HG02798 (cell line): Measurements from ENCODE around the gene KRTAP10-11.
"Not testable (repeated sequence)": the region's sequence is repeated elsewhere in the genome, so short reads cannot be mapped to it uniquely, and the experiment has no call there.

Experiments
- ATAC-seq: cut with Tn5 transposase; IDR thresholded peaks from one replicate; pipeline ENCODE4 v1.9.1; 2021; ENCODE audit warnings: mild to moderate bottlenecking; ENCODE audit not compliant: unreplicated experiment, poor library complexity

Gene KRTAP10-11

DNA sequence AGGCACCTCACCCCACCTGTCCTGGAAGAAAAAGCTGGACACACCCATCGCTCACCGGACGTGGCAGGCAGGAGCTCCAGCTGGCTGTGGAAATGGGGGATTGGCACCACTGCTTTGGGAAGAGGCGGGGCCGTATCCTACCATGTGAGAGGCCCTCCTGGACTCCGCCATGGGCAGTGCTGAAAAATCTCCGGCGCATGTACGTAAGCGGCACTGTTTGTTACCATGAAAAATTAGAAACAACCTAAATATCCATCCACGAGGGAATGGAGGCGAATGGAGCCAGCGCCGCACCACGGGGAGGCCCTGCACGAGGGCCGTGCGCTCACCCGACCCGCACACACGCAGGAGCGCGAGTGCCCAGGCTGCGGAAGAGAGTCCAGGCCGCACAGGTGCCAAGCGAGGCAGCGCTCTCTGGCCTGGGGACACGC is 31.2 kb upstream of the KRTAP10-11 start:
- ATAC-seq: no peak

DNA sequence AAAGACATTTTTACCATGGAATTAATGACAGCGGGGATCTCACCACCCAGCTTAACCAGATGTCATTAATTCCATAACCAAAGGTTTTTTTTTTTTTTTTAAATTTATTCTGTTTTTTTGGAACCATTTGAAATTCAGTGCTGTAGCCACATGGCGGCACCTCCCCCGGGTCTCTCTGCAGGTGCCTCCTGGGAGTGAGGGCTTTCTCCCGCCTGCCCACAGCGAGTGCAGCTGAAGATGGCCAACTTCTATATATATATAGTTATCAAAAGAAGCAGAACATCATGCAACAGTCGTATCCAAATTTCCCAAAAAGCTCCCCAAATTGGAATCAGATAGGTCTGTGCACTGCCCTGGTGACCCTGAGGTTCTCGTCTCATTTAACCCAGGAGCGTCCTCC is 30.7 kb upstream of the KRTAP10-11 start:
- no peak for ATAC-seq

- ATAC-seq: no peak
These were observed 30.2 kb upstream of the KRTAP10-11 start for GRCh38 chr21:44615911-44616590.

GRCh38 chr21:44616591-44616926 is 29.7 kb upstream of the KRTAP10-11 start:
- no peak for ATAC-seq

DNA sequence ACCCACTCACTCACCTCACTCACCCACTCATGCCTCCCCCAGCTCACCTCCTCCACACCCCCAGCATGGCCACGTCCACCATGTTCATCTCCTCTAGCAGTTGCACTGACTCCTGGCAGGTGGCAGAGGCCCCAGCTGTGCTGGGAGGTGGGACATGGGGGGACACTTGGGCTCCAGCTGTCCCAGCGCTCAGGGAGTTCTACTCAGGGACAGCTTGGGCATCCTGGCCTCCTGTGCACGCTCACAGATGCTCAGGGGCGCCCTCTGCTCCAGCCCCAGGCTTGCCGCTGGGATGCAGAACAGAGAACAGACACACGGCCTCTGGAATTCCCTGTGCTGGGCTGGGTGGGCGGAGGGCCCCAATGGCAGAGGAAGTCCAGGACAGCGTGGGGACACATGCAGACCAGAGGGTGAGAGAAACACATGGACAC is 29.1 kb upstream of the KRTAP10-11 start:
- no peak for ATAC-seq

- no peak for ATAC-seq
These were observed 27.7 kb upstream of the KRTAP10-11 start for GRCh38 chr21:44618504-44618903.

DNA sequence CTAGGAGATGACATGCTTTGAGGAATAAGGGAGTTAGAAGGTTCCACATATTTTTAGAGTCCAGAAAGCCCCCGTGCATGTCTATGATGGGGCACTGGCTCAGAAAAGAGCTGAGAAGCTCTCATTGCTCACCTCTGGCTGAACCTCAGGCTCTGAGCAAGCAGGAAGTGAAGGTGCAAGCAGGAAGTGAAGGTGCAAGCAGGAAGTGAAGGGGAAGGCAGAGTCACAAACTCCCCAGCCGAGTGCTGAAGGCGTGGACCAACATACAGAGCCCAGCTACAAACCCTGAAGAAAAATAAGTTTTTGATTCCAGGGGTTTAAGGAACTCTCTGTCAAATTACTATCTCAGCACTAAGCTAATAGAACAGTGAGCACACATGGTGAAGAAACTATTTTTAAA is 27.3 kb upstream of the KRTAP10-11 start:
- no peak for ATAC-seq

GRCh38 chr21:44619886-44620285 is 26.3 kb upstream of the KRTAP10-11 start:
- no peak for ATAC-seq

- ATAC-seq: no peak
These were observed 22.6 kb upstream of the KRTAP10-11 start for GRCh38 chr21:44623575-44623974.

DNA sequence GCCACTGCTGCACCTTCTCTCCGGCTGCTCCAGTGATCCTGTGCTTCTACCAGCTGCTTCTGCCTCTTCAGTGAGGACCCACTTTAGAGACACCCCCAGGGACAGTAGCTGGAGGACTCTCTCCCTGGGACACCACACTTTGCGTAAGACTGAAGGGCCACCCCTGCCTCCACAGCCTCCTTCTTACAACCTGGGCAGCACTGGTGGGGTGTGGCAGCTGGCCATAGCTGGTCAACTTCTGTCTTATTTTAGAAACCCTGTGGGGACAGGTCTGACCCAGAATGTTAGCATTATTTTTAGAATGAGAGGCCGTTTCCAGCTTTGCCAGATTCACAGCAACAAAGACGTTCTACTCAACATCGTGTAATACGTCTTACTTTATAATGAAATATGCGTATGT is 20.5 kb upstream of the KRTAP10-11 start:
- no peak for ATAC-seq

GRCh38 chr21:44626262-44626661 is 20.0 kb upstream of the KRTAP10-11 start:
- no peak for ATAC-seq

DNA sequence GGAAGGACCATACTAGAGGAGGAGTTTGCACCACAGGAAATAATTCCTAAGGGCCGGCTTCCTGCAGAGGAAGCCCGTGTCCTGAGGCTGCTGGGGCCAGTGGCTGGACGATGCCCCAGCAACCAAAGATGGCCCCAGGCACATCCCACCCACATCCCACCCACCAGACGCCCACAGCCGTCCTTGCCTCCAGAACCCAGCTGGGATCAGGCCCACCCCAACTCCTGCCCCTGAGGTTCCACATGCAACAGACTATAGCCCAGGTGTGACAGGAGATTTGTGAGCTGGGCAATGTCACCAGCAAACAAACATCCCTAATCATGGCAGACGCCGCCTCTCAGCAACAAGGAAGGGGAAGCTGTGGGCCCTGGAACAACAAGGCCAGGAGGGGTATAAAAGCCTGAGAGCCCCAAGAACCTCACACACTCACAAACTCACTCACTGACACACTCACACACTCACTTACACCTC is 19.5 kb upstream of the KRTAP10-11 start, which contains the start of gene KRTAP10-9:
Gene KRTAP10-9 (plus strand): TSS at position 421 of the 471 bp plus-strand sequence. CDS start 79 bp downstream, outside the sequence.
- ATAC-seq: no peak

GRCh38 chr21:44627181-44627822 is 18.9 kb upstream of the KRTAP10-11 start:
- not testable (repeated sequence) for ATAC-seq

GRCh38 chr21:44627831-44628233 is 18.4 kb upstream of the KRTAP10-11 start:
- not testable (repeated sequence) for ATAC-seq

- no peak for ATAC-seq
These were observed 17.4 kb upstream of the KRTAP10-11 start for GRCh38 chr21:44628707-44629391.

GRCh38 chr21:44630440-44630839 is 15.8 kb upstream of the KRTAP10-11 start:
- no peak for ATAC-seq

DNA sequence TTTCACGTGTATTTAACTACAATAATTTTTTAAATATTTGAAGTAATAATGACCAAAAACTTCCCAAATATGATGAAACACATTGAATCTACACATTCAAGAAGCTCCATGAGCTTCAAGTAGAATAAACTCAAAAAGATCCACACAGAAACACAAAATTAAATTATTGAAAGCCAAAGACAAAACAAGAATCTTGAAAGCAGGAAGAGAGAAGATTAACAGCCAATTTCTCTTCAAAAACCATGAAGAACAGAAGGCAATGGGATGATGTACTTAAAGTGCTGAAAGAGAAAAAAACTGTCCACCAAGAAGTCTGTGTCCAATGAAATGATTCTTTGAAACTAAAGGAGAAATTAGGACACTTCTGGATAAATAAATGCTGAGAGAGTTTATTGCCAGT is 14.1 kb upstream of the KRTAP10-11 start:
- no peak for ATAC-seq

- no peak for ATAC-seq
These were observed 9.8 kb upstream of the KRTAP10-11 start for GRCh38 chr21:44636209-44637017.

DNA sequence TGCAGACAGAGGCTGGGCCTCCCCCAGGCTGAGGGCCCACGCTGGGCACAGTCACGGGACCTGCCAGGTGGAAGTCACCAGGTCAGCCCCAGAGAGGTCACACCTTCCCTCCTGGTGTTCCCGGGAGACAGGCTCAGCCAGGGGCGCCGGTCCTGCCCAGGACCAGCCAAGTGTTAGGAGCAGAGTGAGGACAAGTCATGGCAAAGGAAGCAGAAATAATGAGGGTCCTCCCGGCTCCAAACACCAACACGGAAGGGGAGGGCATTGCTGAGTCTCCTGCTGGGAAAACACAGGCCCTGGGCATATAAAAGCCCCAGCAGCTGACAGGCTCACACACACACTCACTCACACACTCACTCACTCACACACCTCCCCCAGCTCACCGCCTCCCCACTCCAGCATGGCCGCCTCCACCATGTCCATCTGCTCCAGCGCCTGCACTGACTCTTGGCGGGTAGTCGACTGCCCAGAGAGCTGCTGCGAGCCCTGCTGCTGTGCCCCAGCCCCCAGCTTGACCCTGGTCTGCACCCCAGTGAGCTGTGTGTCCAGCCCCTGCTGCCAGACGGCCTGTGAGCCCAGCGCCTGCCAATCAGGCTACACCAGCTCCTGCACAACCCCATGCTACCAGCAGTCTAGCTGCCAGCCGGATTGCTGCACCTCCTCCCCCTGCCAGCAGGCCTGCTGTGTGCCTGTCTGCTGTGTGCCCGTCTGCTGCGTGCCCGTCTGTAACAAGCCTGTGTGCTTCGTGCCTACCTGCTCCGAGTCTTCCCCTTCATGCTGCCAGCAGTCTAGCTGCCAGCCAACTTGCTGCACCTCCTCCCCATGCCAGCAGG is 9.0 kb upstream of the KRTAP10-11 start, which contains the start of gene KRTAP10-10:
Gene KRTAP10-10 (plus strand): TSS at position 339 of the 833 bp plus-strand sequence. CDS start 62 bp downstream, at position 401.
- no peak for ATAC-seq
